ENCODE data around the gene SASH1. TPM values are rescaled to one million over a fixed set of nuclear protein-coding genes. Genes with fewer than 3 reads are reported as not detected.

The SASH1 gene
- total RNA-seq, 2 donors from 2014 or later, result 4.6 to 12.4 TPM

DNA sequence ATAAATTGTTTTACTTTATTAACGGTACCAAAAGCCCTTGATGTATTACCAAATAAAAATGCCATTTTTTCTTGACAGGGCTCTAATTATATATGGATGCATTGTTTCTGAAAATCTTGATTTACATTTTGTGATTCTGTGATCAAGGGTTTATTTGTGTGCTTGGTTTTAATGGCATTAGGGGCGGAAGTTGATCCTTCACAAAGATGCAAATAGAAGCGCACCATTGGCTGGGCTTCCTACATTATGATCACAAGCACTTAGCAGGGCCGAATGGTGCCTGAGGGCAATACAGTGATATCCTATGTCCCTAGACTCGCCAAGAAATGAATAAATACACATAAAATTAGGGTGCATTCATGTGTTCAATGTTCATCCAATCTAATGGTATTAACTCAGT lies 231.3 kb downstream of the SASH1 start:
- H3K9ac ChIP-seq (ENCODE audit: extremely low read depth, low read length, poor library complexity, severe bottlenecking), result no peak overlapping the region
- H3K36me3 Mint-ChIP-seq (ENCODE audit: low read depth), result no peaks in the 10 kb centered on the region
- no peak overlapping the region for H3K4me3 ChIP-seq (ENCODE audit: low read length)
- no peak for DNase-seq
- peaks cover 7% of the 10 kb centered on the region for H3K4me1 Mint-ChIP-seq
- 72 to 97% methylated on average over 2 to 5 of the region's 5 CpGs for WGBS, 2 experiments (ENCODE audit: insufficient coverage in 1 of 2, insufficient read length in 1 of 2)
- no peaks in the 10 kb centered on the region for H3K27me3 ChIP-seq (ENCODE audit: control insufficient read depth, insufficient read depth, low read length, poor library complexity, severe bottlenecking)
- H3K9me3 ChIP-seq (ENCODE audit: control insufficient read depth, low read length), result no peaks in the 10 kb centered on the region
- no peak overlapping the region for H3K4me3 Mint-ChIP-seq
- TF ChIP-seq CTCF (conservative IDR thresholded peaks at IDR 0.05), result no peak
- H3K27ac ChIP-seq (ENCODE audit: low read depth, low read length), result no peak overlapping the region
- H3K36me3 ChIP-seq (ENCODE audit: control insufficient read depth, insufficient read depth, low read length), result no peaks in the 10 kb centered on the region
- H3K9me3 Mint-ChIP-seq, result no peaks in the 10 kb centered on the region
- peaks cover 5% of the 10 kb centered on the region for H3K4me1 ChIP-seq (ENCODE audit: control insufficient read depth, insufficient read depth, low read length)
- H3K27ac Mint-ChIP-seq, result no peak overlapping the region
- no peaks in the 10 kb centered on the region for H3K27me3 Mint-ChIP-seq (ENCODE audit: insufficient read depth)

GRCh38 chr6:148577687-148578488 lies 235.2 kb downstream of the SASH1 start:
- no peak overlapping the region for H3K9ac ChIP-seq (ENCODE audit: extremely low read depth, low read length, poor library complexity, severe bottlenecking)
- peaks cover 9% of the 10 kb centered on the region for H3K9me3 Mint-ChIP-seq
- no peak overlapping the region for H3K4me3 ChIP-seq (ENCODE audit: low read length)
- 15% methylated on average over 7 of the region's 7 CpGs for WGBS, 2 experiments (ENCODE audit: insufficient coverage in 1 of 2, insufficient read length in 1 of 2)
- H3K4me3 Mint-ChIP-seq, result no peak overlapping the region
- peaks cover 4% of the 10 kb centered on the region for H3K36me3 Mint-ChIP-seq (ENCODE audit: low read depth)
- peaks cover 9% of the 10 kb centered on the region for H3K9me3 ChIP-seq (ENCODE audit: control insufficient read depth, low read length)
- no peaks in the 10 kb centered on the region for H3K36me3 ChIP-seq (ENCODE audit: control insufficient read depth, insufficient read depth, low read length)
- peak; percentile 99 for TF ChIP-seq CTCF (conservative IDR thresholded peaks at IDR 0.05)
- no peaks in the 10 kb centered on the region for H3K27me3 ChIP-seq (ENCODE audit: control insufficient read depth, insufficient read depth, low read length, poor library complexity, severe bottlenecking)
- H3K27me3 Mint-ChIP-seq (ENCODE audit: insufficient read depth), result no peaks in the 10 kb centered on the region
- DNase-seq, result peak; percentile 93
- no peak overlapping the region for H3K27ac ChIP-seq (ENCODE audit: low read depth, low read length)
- peaks cover 5% of the 10 kb centered on the region for H3K4me1 ChIP-seq (ENCODE audit: control insufficient read depth, insufficient read depth, low read length)
- H3K27ac Mint-ChIP-seq, result no peak overlapping the region
- H3K4me1 Mint-ChIP-seq, result peaks cover 14% of the 10 kb centered on the region

DNA sequence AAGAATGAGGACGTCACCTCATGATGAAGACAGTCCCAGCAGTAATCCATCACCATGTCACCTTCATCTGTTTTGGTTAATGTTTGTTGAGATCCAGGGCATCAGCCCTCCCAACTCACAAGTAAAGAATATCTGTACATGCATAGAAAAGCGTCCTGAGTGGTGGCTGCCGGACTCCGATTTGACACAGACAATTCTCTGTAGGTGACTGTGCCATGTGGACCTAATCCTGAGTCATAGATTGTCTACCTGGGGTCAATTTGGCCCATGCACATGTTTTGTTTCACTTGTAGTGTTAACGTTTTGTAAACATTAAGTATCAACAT lies 235.8 kb downstream of the SASH1 start:
- no peak overlapping the region for H3K27ac ChIP-seq (ENCODE audit: low read depth, low read length)
- H3K4me1 ChIP-seq (ENCODE audit: control insufficient read depth, insufficient read depth, low read length), result peaks cover 5% of the 10 kb centered on the region
- H3K36me3 Mint-ChIP-seq (ENCODE audit: low read depth), result peaks cover 4% of the 10 kb centered on the region
- peaks cover 14% of the 10 kb centered on the region for H3K4me1 Mint-ChIP-seq
- H3K27me3 ChIP-seq (ENCODE audit: control insufficient read depth, insufficient read depth, low read length, poor library complexity, severe bottlenecking), result no peaks in the 10 kb centered on the region
- DNase-seq, result peak; percentile 58
- peaks cover 15% of the 10 kb centered on the region for H3K9me3 Mint-ChIP-seq
- peaks cover 13% of the 10 kb centered on the region for H3K9me3 ChIP-seq (ENCODE audit: control insufficient read depth, low read length)
- 76 to 77% methylated on average over 4 to 5 of the region's 5 CpGs for WGBS, 2 experiments (ENCODE audit: insufficient coverage in 1 of 2, insufficient read length in 1 of 2)
- no peak for TF ChIP-seq CTCF (conservative IDR thresholded peaks at IDR 0.05)
- no peak overlapping the region for H3K4me3 ChIP-seq (ENCODE audit: low read length)
- H3K27me3 Mint-ChIP-seq (ENCODE audit: insufficient read depth), result no peaks in the 10 kb centered on the region
- H3K4me3 Mint-ChIP-seq, result no peak overlapping the region
- no peak overlapping the region for H3K9ac ChIP-seq (ENCODE audit: extremely low read depth, low read length, poor library complexity, severe bottlenecking)
- no peaks in the 10 kb centered on the region for H3K36me3 ChIP-seq (ENCODE audit: control insufficient read depth, insufficient read depth, low read length)
- no peak overlapping the region for H3K27ac Mint-ChIP-seq
